ENCODE results near the gene GABARAP. TPM values are rescaled to one million over a fixed set of nuclear protein-coding genes. Genes with fewer than 3 reads are reported as not detected.

Gene GABARAP
- total RNA-seq, 3 donors from 2014 or later (not counting 1 experiment from before 2014, with no cell fraction given): 256 to 277 (median 276) TPM

GRCh38 chr17:7234083-7234951 is 7.9 kb downstream of the GABARAP start, which contains the start of gene DVL2:
Gene DVL2, minus strand, starts transcription at chr17:7234517. Its CDS starts 255 bp downstream, at chr17:7234262.
- Histone ChIP-seq H3K36me3 (ENCODE audit: control insufficient read depth, insufficient read depth, low read length) (peaks cover 26% of the 10 kb centered on the region), H3K4me3 (ENCODE audit: low read length) (peak within 1 kb of the TSS; percentile 90), H3K4me1 (ENCODE audit: control insufficient read depth, insufficient read depth, low read length) (peaks cover 37% of the 10 kb centered on the region), H3K9me3 (ENCODE audit: control insufficient read depth, insufficient read depth, low read length) (no peaks in the 10 kb centered on the region), H3K27ac (ENCODE audit: low read length) (peak within 1 kb of the TSS; percentile 63), H3K27me3 (ENCODE audit: control insufficient read depth, insufficient read depth, low read length) (no peaks in the 10 kb centered on the region)
- peak within 1 kb of the TSS; percentile 88 for H3K4me3 Mint-ChIP-seq
- ATAC-seq (peak; percentile 55 to 77 (median 73)), DNase-seq (peak; percentile 92 to 97)
- H3K27ac Mint-ChIP-seq: peak within 1 kb of the TSS; percentile 92 to 97
- no peaks in the 10 kb centered on the region for H3K9me3 Mint-ChIP-seq
- H3K36me3 Mint-ChIP-seq: no peaks in the 10 kb centered on the region
- WGBS (ENCODE audit: insufficient coverage): under 1% methylated on average over 72 of the region's 72 CpGs
- peaks cover 40 to 69% of the 10 kb centered on the region in 2 donors for H3K4me1 Mint-ChIP-seq
- H3K27me3 Mint-ChIP-seq (ENCODE audit: low read depth in 2 of 2): no peaks in the 10 kb centered on the region
- TF ChIP-seq CTCF (IDR thresholded peaks at IDR 0.05): no peak
- intact Hi-C loops (cut with micrococcal nuclease): loop anchor here (2.0 to 5.0 kb wide), 2 partner anchors 20 to 903 kb away; no protein-coding TSS in a partner anchor

DNA sequence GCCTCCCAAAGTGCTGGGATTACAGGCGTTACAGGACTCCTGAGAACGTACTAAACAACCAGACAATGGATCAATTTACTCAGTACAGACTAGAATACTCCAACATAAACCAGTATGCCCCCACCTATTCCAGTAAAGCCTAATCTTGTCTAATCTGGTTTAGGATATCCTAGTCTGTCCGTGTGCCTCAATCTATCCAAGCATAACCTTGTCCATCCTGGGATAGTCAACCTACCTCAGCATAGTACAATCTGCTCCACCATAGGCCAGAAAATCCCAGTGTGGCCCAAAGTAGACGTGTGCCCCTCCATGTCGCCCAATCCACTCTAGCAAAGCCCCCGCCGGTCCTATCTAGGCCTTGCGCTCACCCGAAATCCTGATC is 8.6 kb downstream of the GABARAP start:
- Mint-ChIP-seq H3K4me3 (peak overlapping the region; percentile 88), H3K36me3 (no peaks in the 10 kb centered on the region)
- peaks cover 37% of the 10 kb centered on the region for H3K4me1 ChIP-seq (ENCODE audit: control insufficient read depth, insufficient read depth, low read length)

GRCh38 chr17:7232114-7232513 is 10.1 kb downstream of the GABARAP start:
- Histone ChIP-seq H3K4me1 (ENCODE audit: control insufficient read depth, insufficient read depth, low read length) (peaks cover 31% of the 10 kb centered on the region), H3K4me3 (ENCODE audit: low read length) (no peak overlapping the region), H3K36me3 (ENCODE audit: control insufficient read depth, insufficient read depth, low read length) (peaks cover 46% of the 10 kb centered on the region), H3K27me3 (ENCODE audit: control insufficient read depth, insufficient read depth, low read length) (no peaks in the 10 kb centered on the region), H3K9me3 (ENCODE audit: control insufficient read depth, insufficient read depth, low read length) (no peaks in the 10 kb centered on the region), H3K27ac (ENCODE audit: low read length) (no peak overlapping the region)
- Mint-ChIP-seq H3K4me1 (peaks cover 36 to 57% of the 10 kb centered on the region in 2 donors), H3K9me3 (no peaks in the 10 kb centered on the region), H3K27me3 (ENCODE audit: low read depth in 2 of 2) (no peaks in the 10 kb centered on the region), H3K36me3 (no peaks in the 10 kb centered on the region), H3K27ac (no peak overlapping the region), H3K4me3 (peak overlapping the region; percentile 26)
- intact Hi-C loops (cut with micrococcal nuclease): loop anchor here (5.0 kb wide), 1 partner anchor 905 kb away; no protein-coding TSS in a partner anchor
- 94% methylated on average over 5 of the region's 5 CpGs for WGBS (ENCODE audit: insufficient coverage)
- ATAC-seq: no peak
- DNase-seq: no peak
- no peak for TF ChIP-seq CTCF (IDR thresholded peaks at IDR 0.05)

More for the DNA sequence above, 8.6 kb downstream of the GABARAP start:
- no peaks in the 10 kb centered on the region for H3K27me3 Mint-ChIP-seq (ENCODE audit: low read depth in 2 of 2)
- intact Hi-C loops (cut with micrococcal nuclease): loop anchor here (2.0 to 5.0 kb wide), 2 partner anchors 19 to 904 kb away; no protein-coding TSS in a partner anchor
- TF ChIP-seq CTCF (IDR thresholded peaks at IDR 0.05): no peak
- DNase-seq: no peak
- H3K36me3 ChIP-seq (ENCODE audit: control insufficient read depth, insufficient read depth, low read length): peaks cover 31% of the 10 kb centered on the region
- ATAC-seq: no peak
- H3K9me3 Mint-ChIP-seq: no peaks in the 10 kb centered on the region
- H3K4me3 ChIP-seq (ENCODE audit: low read length): peak overlapping the region; percentile 90
- 5% methylated on average over 9 of the region's 9 CpGs for WGBS (ENCODE audit: insufficient coverage)
- peak overlapping the region; percentile 63 for H3K27ac ChIP-seq (ENCODE audit: low read length)
- H3K4me1 Mint-ChIP-seq: peaks cover 40 to 66% of the 10 kb centered on the region in 2 donors
- peak overlapping the region; percentile 92 to 97 for H3K27ac Mint-ChIP-seq
- no peaks in the 10 kb centered on the region for H3K27me3 ChIP-seq (ENCODE audit: control insufficient read depth, insufficient read depth, low read length)
- no peaks in the 10 kb centered on the region for H3K9me3 ChIP-seq (ENCODE audit: control insufficient read depth, insufficient read depth, low read length)
